Ammon's horn (tissue), 1 donor: ENCODE results near the gene GNG2.
A peak's percentile ranks its signal among the peaks of the same experiment; 100 is the strongest.

Source experiments
- DNase-seq: peaks from one replicate; pipeline ENCODE4 v3.0.0-alpha.2; 2016; ENCODE audit warnings: low spot score

Gene GNG2

GRCh38 chr14:51942971-51943370, 82.6 kb downstream of the GNG2 start:
- no peak for DNase-seq

DNA sequence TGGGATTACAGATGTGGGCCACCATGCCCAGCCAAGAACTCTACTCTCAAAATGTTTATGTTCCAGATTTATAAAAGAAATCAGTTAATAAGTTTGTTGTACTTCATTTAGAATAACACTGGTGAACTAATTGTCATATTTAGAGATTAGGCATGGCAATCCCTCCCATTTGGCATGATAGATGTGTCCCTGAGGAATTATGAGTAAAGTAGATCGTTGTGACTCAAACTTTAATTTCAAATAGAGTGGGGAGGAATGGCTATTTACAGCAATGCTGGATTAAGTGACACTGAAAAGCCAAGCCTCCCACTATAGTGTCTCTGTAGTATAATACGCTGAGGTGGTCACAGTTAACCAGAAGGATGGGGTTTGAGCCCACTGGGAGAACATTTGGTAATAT, 89.6 kb downstream of the GNG2 start:
- no peak for DNase-seq

DNA sequence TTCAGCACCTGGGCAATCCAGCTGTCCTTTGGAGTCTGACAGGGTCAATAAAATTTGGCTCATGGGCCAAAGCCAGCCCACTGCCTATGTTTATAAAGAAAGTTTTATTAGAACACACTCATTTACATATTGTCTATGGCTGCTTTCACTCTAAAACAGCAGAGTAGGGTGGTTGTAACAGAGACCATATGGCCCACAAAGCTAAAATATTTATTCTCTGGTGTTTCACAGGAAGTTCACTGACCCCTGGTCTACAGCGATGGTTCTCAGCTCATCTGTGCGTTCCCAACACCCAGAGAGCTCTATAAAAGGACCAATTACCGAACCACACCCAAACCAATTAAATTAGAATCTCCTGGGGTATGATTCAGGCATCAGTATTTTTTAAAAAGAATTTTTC, 91.2 kb downstream of the GNG2 start:
- no peak for DNase-seq

- DNase-seq: no peak
These were observed 93.6 kb downstream of the GNG2 start for GRCh38 chr14:51954031-51954430.

DNA sequence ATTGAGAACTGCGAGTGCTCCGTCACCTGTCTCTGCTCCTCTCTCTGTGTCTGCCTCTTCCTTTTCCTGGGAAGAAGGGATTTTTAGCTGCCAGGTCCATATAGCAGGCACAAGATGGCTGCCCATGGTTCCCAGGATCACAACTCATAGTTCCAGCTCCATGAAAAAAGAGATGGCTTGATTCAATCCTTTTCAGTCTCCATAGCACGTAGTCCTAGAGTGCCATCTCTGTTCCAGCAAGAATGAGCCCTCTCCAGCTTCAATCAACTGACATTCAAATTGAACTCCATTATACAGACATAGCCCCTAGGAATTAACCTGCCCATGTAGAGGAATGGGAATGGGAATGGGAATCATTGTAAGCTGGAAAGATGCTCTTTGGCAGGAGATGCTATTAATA, 94.2 kb downstream of the GNG2 start:
- no peak for DNase-seq

DNA sequence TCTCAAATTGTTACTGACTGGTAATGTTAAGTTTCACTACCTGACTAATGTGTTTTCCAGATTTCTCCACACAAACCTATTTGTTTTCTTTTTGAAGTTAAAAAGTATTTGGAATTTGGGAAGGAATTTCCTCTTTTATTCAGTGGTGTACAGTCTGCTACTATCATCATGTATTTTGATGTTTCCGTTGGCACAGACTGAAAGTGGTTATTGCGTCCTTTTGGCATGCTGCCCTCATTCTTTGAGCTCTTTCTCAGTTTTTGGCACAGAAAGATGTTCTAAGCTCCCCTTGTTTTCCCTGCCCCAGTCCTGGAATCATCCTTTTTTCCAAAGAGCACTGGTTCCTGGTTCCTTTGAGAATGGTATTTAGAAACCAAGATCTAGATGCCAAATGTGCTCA, 97.5 kb downstream of the GNG2 start:
- DNase-seq: no peak

- no peak for DNase-seq
These were observed 99.5 kb downstream of the GNG2 start for GRCh38 chr14:51959928-51960327.

- DNase-seq: no peak
These were observed 100.5 kb downstream of the GNG2 start for GRCh38 chr14:51960866-51961265.

- no peak for DNase-seq
These were observed 102.3 kb downstream of the GNG2 start for GRCh38 chr14:51962711-51963110.

DNA sequence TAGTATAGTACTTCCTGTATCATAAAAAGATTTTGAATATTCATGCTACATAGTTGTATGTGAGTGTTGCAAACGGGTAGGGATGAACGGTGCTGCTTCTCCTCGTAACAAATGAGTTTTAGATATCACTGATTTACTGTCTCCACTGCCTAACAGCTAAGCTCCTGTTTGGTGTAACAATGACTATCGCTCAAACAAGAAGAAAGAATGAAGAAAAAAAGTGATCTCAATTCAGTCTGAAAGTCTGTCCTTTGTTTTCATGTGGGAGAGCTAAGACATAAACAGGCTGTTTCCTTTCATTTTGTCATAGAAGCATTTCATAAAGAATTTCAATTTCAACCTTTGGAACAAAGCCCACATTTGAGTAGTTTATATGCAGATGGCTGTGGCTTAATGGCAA, 102.9 kb downstream of the GNG2 start:
- peak; percentile 25 for DNase-seq

DNA sequence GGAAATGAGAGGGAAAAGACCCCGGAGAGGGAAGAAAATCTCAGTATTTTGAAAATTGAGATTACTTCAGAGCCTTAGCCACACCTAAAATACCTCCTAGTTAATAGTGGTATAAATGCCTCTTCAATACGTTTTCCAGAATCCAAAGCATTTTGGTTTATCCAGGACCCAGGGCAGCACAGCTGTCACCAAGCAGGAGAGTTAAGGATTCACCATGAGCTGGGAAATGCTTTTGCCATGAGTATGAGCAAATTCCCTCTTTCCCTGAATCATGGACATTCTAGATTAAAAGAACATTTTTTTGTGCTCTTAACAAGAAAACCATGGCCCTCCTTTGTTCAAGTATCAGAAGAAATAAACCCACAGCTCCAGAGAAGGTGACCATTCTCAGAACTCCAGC, 107.1 kb downstream of the GNG2 start:
- no peak for DNase-seq

DNA sequence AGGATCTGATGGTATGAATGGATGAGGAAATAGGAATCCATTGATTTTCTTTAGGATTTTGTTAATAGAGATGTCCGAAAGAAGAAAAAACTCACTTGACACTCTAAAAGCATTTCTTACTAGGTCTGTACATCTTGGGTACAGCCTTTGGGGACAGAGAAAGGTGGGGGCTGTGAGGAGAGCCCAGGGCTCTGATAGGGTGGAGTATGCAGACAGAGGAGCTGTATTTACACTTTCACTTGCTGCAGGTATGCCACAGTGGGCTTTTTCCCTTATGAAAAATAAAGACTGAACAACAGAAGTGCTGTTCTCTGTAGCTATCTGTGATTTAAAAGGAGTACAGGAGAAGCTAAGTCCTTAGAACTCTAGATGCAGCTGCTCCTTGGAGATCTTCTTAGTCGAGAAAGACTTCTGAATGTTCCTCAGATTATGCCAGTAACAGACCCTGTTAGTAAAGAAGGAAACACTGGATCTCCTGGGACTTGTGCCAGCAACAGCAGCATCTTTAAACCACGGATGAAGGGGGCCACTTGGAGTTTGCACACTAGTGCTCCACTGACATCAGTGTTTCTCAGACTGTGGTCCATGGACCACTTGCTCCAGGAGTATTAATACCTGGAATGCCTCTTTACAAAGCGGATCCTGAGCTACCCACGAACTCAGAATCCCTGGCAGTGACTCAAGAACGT, 109.6 kb downstream of the GNG2 start:
- no peak for DNase-seq

DNA sequence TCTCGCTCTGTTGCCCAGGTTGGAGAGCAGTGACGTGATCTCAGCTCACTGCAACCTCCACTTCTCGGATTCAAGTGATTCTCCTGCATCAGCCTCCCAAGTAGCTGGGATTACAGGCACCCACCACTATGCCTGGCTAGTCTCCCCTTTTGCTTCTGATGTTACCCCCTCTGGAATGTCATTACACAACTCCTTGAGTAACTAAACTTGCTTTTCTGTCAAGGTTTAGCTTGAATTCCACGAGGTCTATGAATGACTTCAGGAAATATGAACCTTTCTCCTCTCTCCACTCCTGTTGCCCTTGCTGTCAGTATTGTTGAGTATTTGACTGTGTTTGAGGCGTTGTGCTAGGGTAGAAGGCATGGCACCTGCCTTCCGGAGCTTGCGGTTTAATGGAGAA, 112.2 kb downstream of the GNG2 start:
- no peak for DNase-seq

DNA sequence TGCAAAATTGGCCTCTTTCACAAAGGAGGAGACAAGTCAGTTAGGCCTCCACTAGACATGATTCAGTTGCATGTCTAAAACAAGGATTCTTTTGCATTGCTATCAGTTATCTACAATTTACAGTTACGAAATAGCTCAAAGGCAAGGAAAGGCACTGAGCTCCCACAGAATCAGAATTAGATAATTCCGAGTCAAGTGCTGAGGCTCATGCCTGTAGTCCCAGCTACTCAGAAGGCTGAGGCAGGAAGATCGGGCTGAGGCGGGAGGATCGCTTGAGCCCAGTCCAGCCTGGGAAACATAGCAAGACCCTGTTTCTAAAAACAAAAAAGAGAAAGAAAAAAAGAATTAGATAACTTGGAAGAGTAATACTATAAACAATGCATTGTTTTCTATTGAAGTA, 116.7 kb downstream of the GNG2 start:
- DNase-seq: no peak

GRCh38 chr14:51978681-51979085, 118.3 kb downstream of the GNG2 start:
- no peak for DNase-seq

GRCh38 chr14:51979088-51979709, 118.8 kb downstream of the GNG2 start:
- peak; percentile 92 for DNase-seq

- DNase-seq: no peak
These were observed 120.9 kb downstream of the GNG2 start for GRCh38 chr14:51981218-51981854.

- DNase-seq: no peak
These were observed 127.8 kb downstream of the GNG2 start for GRCh38 chr14:51988221-51988620.

DNA sequence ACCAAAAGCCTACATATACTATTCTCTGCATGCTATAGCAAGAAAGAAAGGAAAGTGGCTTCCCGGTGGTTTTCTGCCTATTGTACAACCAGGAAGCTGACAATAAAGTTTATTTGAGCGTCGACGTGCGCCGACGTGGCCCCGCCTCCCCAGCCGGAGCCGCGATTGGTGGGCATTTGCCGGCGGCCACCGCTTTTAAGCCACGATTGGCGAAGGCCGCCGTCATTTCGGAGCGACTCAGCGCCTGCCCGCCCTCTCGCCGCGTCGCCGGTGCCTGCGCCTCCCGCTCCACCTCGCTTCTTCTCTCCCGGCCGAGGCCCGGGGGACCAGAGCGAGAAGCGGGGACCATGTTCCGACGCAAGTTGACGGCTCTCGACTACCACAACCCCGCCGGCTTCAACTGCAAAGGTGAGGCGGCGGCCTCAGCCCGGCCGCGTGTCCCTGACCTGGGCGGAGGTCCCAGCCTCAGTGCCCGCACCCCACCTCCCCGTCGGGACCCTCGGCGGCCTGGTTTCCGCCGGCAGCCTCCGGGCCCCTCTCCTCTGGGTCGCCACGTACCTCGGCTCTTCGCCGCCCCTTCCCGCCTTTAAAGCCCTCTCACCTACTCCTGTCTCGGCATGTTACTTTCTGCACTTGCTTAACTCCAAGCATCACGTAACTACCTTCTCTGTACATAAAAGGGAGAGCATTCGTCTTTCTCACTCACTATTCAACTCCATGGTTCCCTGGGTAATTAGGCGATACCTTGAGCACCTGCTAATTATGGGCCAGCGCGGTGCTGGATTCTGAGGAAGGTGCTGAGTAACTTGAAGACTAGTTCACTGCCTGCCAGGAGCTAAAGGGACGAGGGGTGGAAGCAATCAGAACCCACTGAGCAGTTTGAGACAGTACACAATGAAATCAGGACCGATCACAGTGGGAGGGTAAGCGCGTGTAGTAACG, 129.2 kb downstream of the GNG2 start, which contains the start of gene RTRAF:
Gene RTRAF (plus strand): TSS at position 254 of the 942 bp plus-strand sequence. CDS start 94 bp downstream, at position 348.
- DNase-seq: peak; percentile 97

DNA sequence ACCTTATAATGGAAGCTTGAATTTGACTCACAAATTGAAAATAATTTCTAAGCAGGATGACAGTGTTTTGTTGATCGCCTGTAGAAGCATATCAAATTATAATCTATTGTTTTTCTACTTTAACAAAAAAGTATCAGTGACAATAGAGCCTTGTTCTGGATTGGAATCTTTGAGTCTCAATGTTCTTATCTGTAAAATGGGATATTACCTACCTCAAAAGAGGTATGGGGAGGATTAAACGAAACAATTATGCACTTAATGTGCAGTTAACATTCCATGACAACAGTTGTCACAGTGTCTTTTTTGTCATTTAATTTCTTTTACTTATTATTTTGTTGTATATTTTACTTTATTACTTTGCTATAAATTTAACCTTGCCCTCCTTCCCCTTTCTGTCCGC, 130.1 kb downstream of the GNG2 start:
- no peak for DNase-seq

- DNase-seq: no peak
These were observed 133.0 kb downstream of the GNG2 start for GRCh38 chr14:51993285-51993920.
